Measurements from ENCODE around the gene TMEM150A. TPM values are rescaled to one million over a fixed set of nuclear protein-coding genes. Genes with fewer than 3 reads are reported as not detected.

Gene TMEM150A
- total and polyA plus RNA-seq, 9 donors = 7.0 to 27.1 (median 17.8) TPM

- no peaks in the 10 kb centered on the region for H3K9me3 ChIP-seq
- TF ChIP-seq EP300 (IDR thresholded peaks at IDR 0.05) (no peak), CTCF (IDR thresholded peaks at IDR 0.05) (no peak), POLR2A (IDR thresholded peaks at IDR 0.05) (no peak)
- intact Hi-C loops (cut with DNase I) = no loop called here
- DNase-seq = peak in 1 of 5 donors; percentile 43
- peak overlapping the region in 1 of 2 donors; percentile 59 for H3K27ac ChIP-seq
- WGBS, 3 donors = 57 to 63% (median 58%) methylated on average over 6 of the region's 6 CpGs
- peak overlapping the region; percentile 79 for H3K4me3 ChIP-seq
- no peaks in the 10 kb centered on the region for H3K27me3 ChIP-seq
- peaks cover 11% of the 10 kb centered on the region for H3K4me1 ChIP-seq (ENCODE audit: insufficient read depth)
- H3K36me3 ChIP-seq = no peaks in the 10 kb centered on the region
These were observed 1.3 kb downstream of the TMEM150A start for GRCh38 chr2:85600951-85601770.

GRCh38 chr2:85600235-85600575, 2.3 kb downstream of the TMEM150A start:
- no peak overlapping the region for H3K4me3 ChIP-seq
- TF ChIP-seq CTCF (IDR thresholded peaks at IDR 0.05) (no peak), EP300 (IDR thresholded peaks at IDR 0.05) (no peak), POLR2A (IDR thresholded peaks at IDR 0.05) (no peak)
- no peaks in the 10 kb centered on the region for H3K27me3 ChIP-seq
- no peak overlapping the region for H3K27ac ChIP-seq
- 72 to 78% (median 72%) methylated on average over 3 of the region's 3 CpGs for WGBS, 3 donors
- intact Hi-C loops (cut with DNase I) = no loop called here
- H3K4me1 ChIP-seq (ENCODE audit: insufficient read depth) = peaks cover 11% of the 10 kb centered on the region
- peak in 1 of 5 donors; percentile 31 for DNase-seq
- no peaks in the 10 kb centered on the region for H3K36me3 ChIP-seq
- H3K9me3 ChIP-seq = no peaks in the 10 kb centered on the region

GRCh38 chr2:85599468-85600234, 2.8 kb downstream of the TMEM150A start:
- Histone ChIP-seq H3K9me3 (no peaks in the 10 kb centered on the region), H3K27me3 (no peaks in the 10 kb centered on the region), H3K4me3 (no peak overlapping the region), H3K36me3 (no peaks in the 10 kb centered on the region), H3K27ac (no peak overlapping the region), H3K4me1 (ENCODE audit: insufficient read depth) (peaks cover 13% of the 10 kb centered on the region)
- 55 to 66% (median 63%) methylated on average over 17 of the region's 17 CpGs for WGBS, 3 donors
- no peak for DNase-seq
- intact Hi-C loops (cut with DNase I) = no loop called here
- TF ChIP-seq EP300 (IDR thresholded peaks at IDR 0.05) = no peak
- TF ChIP-seq POLR2A (IDR thresholded peaks at IDR 0.05) = no peak
- TF ChIP-seq CTCF (IDR thresholded peaks at IDR 0.05) = no peak

- Histone ChIP-seq H3K27me3 (no peaks in the 10 kb centered on the region), H3K4me1 (ENCODE audit: insufficient read depth) (peaks cover 13% of the 10 kb centered on the region), H3K36me3 (no peaks in the 10 kb centered on the region), H3K9me3 (no peaks in the 10 kb centered on the region), H3K4me3 (no peak overlapping the region), H3K27ac (no peak overlapping the region)
- intact Hi-C loops (cut with DNase I) = no loop called here
- 58 to 75% (median 68%) methylated on average over 14 of the region's 14 CpGs for WGBS, 3 donors
- no peak for DNase-seq
- TF ChIP-seq CTCF (IDR thresholded peaks at IDR 0.05) = no peak
- no peak for TF ChIP-seq EP300 (IDR thresholded peaks at IDR 0.05)
- no peak for TF ChIP-seq POLR2A (IDR thresholded peaks at IDR 0.05)
These were observed 3.7 kb downstream of the TMEM150A start for GRCh38 chr2:85598594-85599340.
